Measurements from ENCODE around the gene GPR62. TPM values are rescaled to one million over a fixed set of nuclear protein-coding genes. Genes with fewer than 3 reads are reported as not detected.

GPR62 gene
- total RNA-seq, 2 donors from 2014 or later = not detected

DNA sequence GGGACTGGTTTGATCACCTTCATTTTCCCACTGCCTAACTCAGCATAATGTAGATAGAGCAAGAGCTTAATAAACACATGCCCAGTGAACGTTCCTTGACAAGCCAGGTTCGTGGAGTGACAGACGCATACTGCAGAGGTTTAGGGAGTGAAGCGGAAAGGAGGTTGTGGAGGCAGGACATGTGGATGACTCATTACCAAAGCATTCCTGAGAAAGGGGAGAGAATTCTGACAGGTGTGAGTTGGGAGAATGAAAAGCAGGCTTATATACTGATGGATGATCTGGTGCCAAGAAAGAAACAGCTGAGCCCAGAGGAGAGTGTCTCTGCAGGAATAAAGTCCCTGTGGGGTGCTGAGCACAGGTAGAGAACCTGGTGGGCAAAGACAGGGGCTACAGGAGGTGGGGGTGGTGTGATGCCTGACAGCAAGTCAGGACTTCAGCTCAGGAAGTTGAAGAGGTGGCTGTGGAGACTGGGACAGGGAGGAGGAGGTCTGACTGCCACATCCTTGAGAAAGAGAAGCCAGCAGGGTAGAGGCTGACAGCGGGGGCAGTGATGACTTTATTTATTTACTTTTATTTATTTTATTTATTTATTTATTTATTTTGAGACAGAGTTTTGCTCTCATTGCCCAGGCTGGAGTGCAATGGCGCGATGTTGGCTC lies 42.9 kb downstream of the GPR62 start:
- no peak for TF ChIP-seq POLR2A (IDR thresholded peaks at IDR 0.05)
- TF ChIP-seq, protein P1, sequence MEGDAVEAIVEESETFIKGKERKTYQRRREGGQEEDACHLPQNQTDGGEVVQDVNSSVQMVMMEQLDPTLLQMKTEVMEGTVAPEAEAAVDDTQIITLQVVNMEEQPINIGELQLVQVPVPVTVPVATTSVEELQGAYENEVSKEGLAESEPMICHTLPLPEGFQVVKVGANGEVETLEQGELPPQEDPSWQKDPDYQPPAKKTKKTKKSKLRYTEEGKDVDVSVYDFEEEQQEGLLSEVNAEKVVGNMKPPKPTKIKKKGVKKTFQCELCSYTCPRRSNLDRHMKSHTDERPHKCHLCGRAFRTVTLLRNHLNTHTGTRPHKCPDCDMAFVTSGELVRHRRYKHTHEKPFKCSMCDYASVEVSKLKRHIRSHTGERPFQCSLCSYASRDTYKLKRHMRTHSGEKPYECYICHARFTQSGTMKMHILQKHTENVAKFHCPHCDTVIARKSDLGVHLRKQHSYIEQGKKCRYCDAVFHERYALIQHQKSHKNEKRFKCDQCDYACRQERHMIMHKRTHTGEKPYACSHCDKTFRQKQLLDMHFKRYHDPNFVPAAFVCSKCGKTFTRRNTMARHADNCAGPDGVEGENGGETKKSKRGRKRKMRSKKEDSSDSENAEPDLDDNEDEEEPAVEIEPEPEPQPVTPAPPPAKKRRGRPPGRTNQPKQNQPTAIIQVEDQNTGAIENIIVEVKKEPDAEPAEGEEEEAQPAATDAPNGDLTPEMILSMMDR (IDR thresholded peaks at IDR 0.05) = no peak
- no peaks in the 10 kb centered on the region for H3K27me3 ChIP-seq
- no peak for DNase-seq

DNA sequence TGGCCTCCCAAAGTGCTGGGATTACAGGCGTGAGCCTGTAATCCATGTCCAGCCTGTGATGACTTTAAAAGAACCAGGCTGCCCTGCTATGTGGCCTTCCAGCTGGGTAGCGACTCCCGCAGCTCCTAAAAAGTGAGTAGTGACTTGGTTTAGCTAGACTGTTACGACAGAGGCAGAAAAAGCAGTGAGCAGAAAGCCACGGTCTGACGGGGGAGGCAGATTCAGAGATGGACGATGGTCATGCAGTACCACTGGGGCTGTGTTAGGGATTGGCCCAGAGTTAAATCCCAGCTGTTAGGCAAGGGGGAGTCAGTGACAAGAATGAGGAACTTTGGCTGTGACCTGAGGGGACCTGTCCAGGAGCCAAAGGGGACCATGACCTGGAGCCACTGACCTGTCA lies 43.6 kb downstream of the GPR62 start:
- TF ChIP-seq, protein P1 (IDR thresholded peaks at IDR 0.05) = no peak
- no peak for TF ChIP-seq POLR2A (IDR thresholded peaks at IDR 0.05)
- peaks cover 25% of the 10 kb centered on the region for H3K4me1 ChIP-seq
- ATAC-seq (no peak), DNase-seq (no peak)
- no peaks in the 10 kb centered on the region for H3K9me3 ChIP-seq
- H3K4me3 ChIP-seq = no peak overlapping the region
- WGBS, 2 donors = 58 to 71% methylated on average over 7 of the region's 7 CpGs
- no peaks in the 10 kb centered on the region for H3K27me3 ChIP-seq
- H3K27ac ChIP-seq = no peak overlapping the region
- intact Hi-C loops (cut with DNase I) = loop anchor here (10.0 kb wide), 1 partner anchor 54 kb away; the partner anchor contains the start of genes PARP3 and RRP9
- peaks cover 0 to 7% of the 10 kb centered on the region in 2 donors for H3K36me3 ChIP-seq (replicated peaks in 1 of 2; ENCODE audit: insufficient read depth in 1 of 2, low read depth in 2 of 2)

More for the DNA sequence above, 42.9 kb downstream of the GPR62 start:
- intact Hi-C loops (cut with DNase I) = loop anchor here (10.0 kb wide), 1 partner anchor 53 kb away; the partner anchor contains the start of genes PARP3 and RRP9
- 41 to 44% methylated on average over 7 of the region's 7 CpGs for WGBS, 2 donors
- H3K4me1 ChIP-seq = peaks cover 32% of the 10 kb centered on the region
- no peaks in the 10 kb centered on the region for H3K9me3 ChIP-seq
- H3K36me3 ChIP-seq (replicated peaks in 1 of 2; ENCODE audit: insufficient read depth in 1 of 2, low read depth in 2 of 2) = peaks cover 0 to 11% of the 10 kb centered on the region in 2 donors
- H3K27ac ChIP-seq = peak overlapping the region in 2 of 4 donors; percentile 2 to 20
- no peak for ATAC-seq
- H3K4me3 ChIP-seq = no peak overlapping the region

DNA sequence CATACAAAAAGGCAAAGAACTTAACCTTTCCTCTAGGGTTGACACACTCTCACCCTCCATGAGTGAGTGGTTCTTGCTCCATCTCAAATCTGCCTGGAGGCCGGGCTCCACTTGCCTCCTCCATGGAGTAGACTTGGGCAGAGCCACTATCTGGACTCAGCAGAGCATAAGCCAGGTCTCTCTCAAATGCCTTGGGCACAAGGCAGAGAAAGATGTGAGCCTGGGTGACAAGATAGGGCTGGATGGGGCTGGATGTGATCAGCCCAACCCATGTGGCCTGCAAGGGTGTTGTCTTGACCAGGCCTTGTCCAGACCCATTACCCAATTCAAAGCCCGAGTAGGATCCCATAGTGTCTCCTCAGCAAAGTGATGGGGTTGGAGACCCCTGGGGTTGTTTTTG lies 44.7 kb downstream of the GPR62 start:
- 49 to 54% methylated on average over 2 of the region's 2 CpGs for WGBS, 2 donors
- ATAC-seq = no peak

DNA sequence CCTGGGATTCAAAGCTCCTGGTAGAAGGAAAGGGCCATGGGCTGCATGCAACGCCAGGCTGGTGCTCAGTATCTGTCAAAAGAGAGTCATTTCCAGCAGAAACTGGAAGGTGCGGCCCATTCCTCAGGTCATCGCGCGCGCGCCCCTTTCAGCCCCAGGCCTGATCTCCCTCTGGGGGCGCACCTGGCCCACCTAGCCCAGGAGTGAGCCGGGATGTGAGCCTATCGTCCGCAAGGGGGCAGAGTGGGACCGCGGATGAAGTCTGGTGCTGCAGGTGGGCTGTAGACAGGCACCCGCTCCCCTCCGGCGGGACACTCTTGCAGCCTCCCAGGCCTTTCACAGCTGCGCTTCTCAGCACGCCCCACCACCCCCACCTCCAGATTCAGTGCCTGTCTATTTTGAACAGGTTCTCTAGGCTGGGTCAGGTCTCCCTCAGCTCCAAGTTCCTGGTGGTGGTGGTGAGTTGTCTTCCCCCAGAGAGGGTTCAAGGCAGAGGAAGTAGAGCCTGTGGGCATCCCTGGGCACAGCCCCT lies 46.3 kb downstream of the GPR62 start:
- peak; percentile 64 for ATAC-seq
- WGBS, 2 donors = 0 to 1% methylated on average over 3 to 18 of the region's 18 CpGs
- TF ChIP-seq, protein P1 (IDR thresholded peaks at IDR 0.05) = peak; percentile 76 to 94 (median 88)
- TF ChIP-seq POLR2A (IDR thresholded peaks at IDR 0.05) = no peak

More for the DNA sequence above, 44.7 kb downstream of the GPR62 start:
- no peak overlapping the region for H3K27ac ChIP-seq
- intact Hi-C loops (cut with DNase I) = loop anchor here (5.0 to 10.0 kb wide), 3 partner anchors 55 to 142 kb away; partner anchors contain the start of genes PARP3 and RRP9
- no peaks in the 10 kb centered on the region for H3K27me3 ChIP-seq
- H3K4me1 ChIP-seq = peaks cover 14% of the 10 kb centered on the region
- TF ChIP-seq POLR2A (IDR thresholded peaks at IDR 0.05) = no peak
- TF ChIP-seq, protein P1 (IDR thresholded peaks at IDR 0.05) = no peak
- no peaks in the 10 kb centered on the region for H3K36me3 ChIP-seq (replicated peaks in 1 of 2; ENCODE audit: insufficient read depth in 1 of 2, low read depth in 2 of 2)
- H3K4me3 ChIP-seq = no peak overlapping the region
- H3K9me3 ChIP-seq = no peaks in the 10 kb centered on the region
- DNase-seq = no peak

More for the DNA sequence above, 46.3 kb downstream of the GPR62 start:
- Histone ChIP-seq H3K4me1 (peaks cover 25% of the 10 kb centered on the region), H3K9me3 (no peaks in the 10 kb centered on the region), H3K4me3 (no peak overlapping the region), H3K36me3 (replicated peaks in 1 of 2; ENCODE audit: insufficient read depth in 1 of 2, low read depth in 2 of 2) (no peaks in the 10 kb centered on the region), H3K27ac (no peak overlapping the region), H3K27me3 (no peaks in the 10 kb centered on the region)
- intact Hi-C loops (cut with DNase I) = loop anchor here (5.0 kb wide), 2 partner anchors 121 to 141 kb away; no protein-coding TSS in a partner anchor
- DNase-seq = peak; percentile 70 to 81 (median 76)
